Spleen (tissue), 7 donors: ENCODE data around the gene PARD6G.
"Not testable (repeated sequence)": the region's sequence is repeated elsewhere in the genome, so short reads cannot be mapped to it uniquely, and the experiment has no call there.

ENCODE experiments used
- CTCF ChIP-seq, 11 experiments: fragments of 200-600 bp in 7 of 11; fragments of 450-650 bp in 4 of 11; sonication (generic) in 4 of 11; IDR thresholded peaks in 8 of 11; conservative IDR thresholded peaks in 3 of 11; 1 replicate in 7 of 11; 2 replicates in 4 of 11; pipeline versions ENCODE4 v1.4.0 to v1.8.0; 2016 to 2021; ENCODE audit warnings: antibody characterized with exemption in 11 of 11, inconsistent platforms in 4 of 11, mild to moderate bottlenecking in 1 of 11
- POLR2A ChIP-seq, 3 donors: fragments of 450-650 bp; IDR thresholded peaks; one replicate each; pipeline ENCODE4 v1.5.1; 2017; ENCODE audit warnings: antibody characterized with exemption in 3 of 3, mild to moderate bottlenecking in 1 of 3
- POLR2AphosphoS5 ChIP-seq, 3 donors: sonication (generic); formaldehyde crosslinking; IDR thresholded peaks; one replicate each; pipeline ENCODE4 v1.5.1; 2017; ENCODE audit warnings: antibody characterized with exemption in 3 of 3
- donor health status: DM: no; HTN: no; CAD: no; lungs with moderate emphysema.
- donor health status: DM: no; HTN: no; CAD: no.
- donor health status: DM: no; HTN: no; CAD: no.

DNA sequence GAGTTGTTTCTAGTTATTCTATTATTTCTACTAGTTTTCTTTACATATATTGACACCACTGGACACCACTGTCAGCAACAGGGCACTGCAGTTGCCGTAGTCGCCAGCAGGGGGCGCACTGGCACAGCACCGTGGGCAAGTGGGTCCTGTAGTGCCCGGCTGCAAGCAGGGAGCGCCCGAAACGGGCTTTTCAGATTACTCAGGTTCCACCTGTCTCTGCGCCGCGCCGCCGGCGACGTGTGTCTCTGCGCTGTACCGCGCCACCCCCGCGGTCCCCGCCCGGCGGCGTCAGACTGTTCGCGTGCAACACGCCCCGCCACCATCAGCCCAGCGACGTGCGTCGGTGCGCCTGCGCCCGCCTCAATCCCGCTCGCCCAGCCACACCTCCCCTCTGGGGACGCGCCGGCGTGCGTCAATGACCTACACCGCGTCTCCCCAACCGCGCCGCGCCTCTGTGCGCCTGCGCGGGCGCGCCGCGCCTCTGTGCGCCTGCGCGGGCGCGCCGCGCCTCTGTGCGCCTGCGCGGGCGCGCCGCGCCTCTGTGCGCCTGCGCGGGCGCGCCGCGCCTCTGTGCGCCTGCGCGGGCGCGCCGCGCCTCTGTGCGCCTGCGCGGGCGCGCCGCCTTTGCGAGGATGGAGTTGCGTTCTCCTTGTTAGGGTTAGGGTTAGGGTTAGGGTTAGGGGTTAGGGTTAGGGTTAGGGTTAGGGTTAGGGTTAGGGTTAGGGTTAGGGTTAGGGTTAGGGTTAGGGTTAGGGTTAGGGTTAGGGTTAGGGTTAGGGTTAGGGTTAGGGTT lies 15.1 kb upstream of the PARD6G start:
- peak in 6 of 11 experiments; percentile 14 to 49 (median 46) for TF ChIP-seq CTCF (IDR thresholded peaks at IDR 0.05 in 8 of 11, conservative IDR thresholded peaks at IDR 0.05 in 3 of 11)
- not testable (repeated sequence) for TF ChIP-seq POLR2A, POLR2AphosphoS5 (IDR thresholded peaks at IDR 0.05)
